GM21367 (cell line): ENCODE results near the gene ALB.
"Not testable (repeated sequence)": the region's sequence is repeated elsewhere in the genome, so short reads cannot be mapped to it uniquely, and the experiment has no call there.

ENCODE experiments used
- ATAC-seq: cut with Tn5 transposase; IDR thresholded peaks from one replicate; pipeline ENCODE4 v1.9.1; 2021; ENCODE audit not compliant: unreplicated experiment

The ALB gene

DNA sequence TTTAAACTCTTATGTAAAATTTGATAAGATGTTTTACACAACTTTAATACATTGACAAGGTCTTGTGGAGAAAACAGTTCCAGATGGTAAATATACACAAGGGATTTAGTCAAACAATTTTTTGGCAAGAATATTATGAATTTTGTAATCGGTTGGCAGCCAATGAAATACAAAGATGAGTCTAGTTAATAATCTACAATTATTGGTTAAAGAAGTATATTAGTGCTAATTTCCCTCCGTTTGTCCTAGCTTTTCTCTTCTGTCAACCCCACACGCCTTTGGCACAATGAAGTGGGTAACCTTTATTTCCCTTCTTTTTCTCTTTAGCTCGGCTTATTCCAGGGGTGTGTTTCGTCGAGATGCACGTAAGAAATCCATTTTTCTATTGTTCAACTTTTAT lies at the start of gene ALB:
ALB (plus strand) TSS at position 246 of the 400 bp plus-strand sequence; CDS start at position 287, 41 bp downstream.
- ATAC-seq = no peak

- ATAC-seq = not testable (repeated sequence)
These were observed 46.9 kb upstream of the ALB start for GRCh38 chr4:73357174-73357573.

- ATAC-seq = not testable (repeated sequence)
These were observed 34.4 kb upstream of the ALB start for GRCh38 chr4:73369506-73370199.

DNA sequence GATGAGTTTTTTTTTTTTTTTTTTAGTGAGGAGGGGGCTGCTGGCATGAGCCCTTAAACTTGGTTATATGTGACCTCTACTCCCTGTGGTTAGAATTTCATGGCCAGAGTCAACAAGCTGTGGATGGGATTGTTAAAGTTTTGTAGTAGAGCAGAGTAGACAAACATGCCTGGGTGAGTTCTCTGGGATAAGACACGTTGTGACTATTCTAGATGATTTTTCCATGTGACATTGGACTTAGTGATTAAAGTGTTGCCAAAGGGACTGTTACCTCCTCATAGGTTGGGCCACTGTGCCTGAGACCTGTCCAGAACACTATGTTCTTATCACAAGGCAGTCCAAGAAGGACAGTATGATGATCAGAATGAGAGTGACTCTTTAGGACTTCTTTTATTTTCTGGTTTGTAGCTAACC lies 28.8 kb upstream of the ALB start:
- no peak for ATAC-seq

DNA sequence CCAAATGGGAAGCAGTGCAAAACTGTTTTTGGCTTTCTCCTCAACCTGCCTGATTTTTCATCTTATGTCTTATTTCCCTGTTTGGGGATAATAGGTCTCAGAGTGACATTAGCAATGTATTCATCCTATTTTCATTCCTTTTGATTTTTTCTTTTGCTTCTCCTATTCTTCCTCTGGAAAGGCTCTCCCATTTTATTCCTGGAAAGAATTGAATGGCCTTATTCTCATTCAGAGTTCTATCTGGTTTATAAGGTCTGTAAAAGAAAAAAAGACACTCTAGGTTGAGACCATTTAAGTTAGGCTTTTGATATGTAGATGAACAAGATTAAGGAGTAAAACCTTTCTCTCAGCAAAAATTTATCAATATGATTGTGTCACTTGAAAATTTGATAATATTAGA lies 27.8 kb upstream of the ALB start:
- ATAC-seq = no peak

GRCh38 chr4:73376976-73377375 lies 27.1 kb upstream of the ALB start:
- no peak for ATAC-seq

DNA sequence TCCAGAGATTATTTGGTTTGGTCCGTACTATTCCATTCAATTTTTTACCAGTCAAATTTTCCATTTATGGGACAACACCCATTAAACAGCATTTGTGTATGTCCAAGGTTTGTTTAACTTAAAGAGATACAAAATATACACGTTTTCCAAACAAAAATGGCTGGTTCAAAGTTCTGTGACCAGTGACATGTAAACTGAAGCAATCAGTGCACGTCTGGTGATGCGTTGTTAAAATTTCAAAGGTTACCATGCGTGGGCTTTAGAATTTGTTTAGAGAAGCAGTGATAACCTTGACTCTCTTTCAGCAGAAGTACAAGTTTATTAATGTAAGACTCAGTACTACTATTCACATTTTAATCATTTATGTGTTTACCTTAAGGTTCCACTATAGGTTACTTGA lies 25.2 kb upstream of the ALB start:
- no peak for ATAC-seq

DNA sequence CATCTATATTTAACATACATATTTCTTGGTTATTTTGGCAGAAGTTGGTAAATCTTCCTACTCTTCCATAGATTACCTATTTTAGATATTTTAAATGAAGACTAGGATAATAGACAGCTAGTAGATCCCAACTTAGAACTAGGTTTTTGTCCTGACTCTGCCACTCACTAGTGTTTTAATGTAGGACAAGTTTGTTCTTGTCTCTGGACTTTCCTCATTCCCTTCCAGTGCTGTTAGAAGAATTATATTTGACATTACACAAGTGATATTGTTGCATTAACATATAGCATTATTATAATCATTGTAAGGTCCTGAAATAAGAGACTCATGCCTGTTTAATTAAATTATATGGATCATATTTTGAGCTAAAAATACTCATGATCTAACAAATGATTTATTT lies 24.1 kb upstream of the ALB start:
- ATAC-seq = no peak

GRCh38 chr4:73381214-73381613 lies 22.9 kb upstream of the ALB start:
- ATAC-seq = no peak

GRCh38 chr4:73383452-73383851 lies 20.6 kb upstream of the ALB start:
- no peak for ATAC-seq

DNA sequence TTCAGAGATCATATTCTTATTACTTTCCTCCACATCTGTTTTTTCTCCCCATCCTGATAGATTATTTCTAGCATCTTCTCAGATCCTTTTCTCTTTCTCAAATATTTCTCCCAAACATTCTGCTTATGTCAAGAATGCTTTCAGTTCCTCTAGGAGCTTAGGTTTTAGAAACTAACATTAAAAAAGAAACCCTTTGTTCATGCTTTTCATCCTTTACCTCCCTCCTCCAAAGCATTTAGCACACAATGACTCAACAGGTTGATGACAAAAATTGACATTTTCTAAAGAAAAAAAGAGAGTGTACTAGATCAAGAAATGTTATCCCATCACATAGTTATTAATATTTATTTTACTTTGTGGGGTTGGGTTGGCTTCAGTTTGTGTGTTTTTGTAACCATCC lies 16.5 kb upstream of the ALB start:
- no peak for ATAC-seq

GRCh38 chr4:73388887-73389286 lies 15.2 kb upstream of the ALB start:
- ATAC-seq = no peak

GRCh38 chr4:73389663-73390062 lies 14.4 kb upstream of the ALB start:
- ATAC-seq = not testable (repeated sequence)

GRCh38 chr4:73391774-73392173 lies 12.3 kb upstream of the ALB start:
- ATAC-seq = no peak

- ATAC-seq = no peak
These were observed 11.2 kb upstream of the ALB start for GRCh38 chr4:73392936-73393335.

- ATAC-seq = no peak
These were observed 7.8 kb upstream of the ALB start for GRCh38 chr4:73396304-73396703.

- no peak for ATAC-seq
These were observed 6.8 kb upstream of the ALB start for GRCh38 chr4:73396993-73397972.

DNA sequence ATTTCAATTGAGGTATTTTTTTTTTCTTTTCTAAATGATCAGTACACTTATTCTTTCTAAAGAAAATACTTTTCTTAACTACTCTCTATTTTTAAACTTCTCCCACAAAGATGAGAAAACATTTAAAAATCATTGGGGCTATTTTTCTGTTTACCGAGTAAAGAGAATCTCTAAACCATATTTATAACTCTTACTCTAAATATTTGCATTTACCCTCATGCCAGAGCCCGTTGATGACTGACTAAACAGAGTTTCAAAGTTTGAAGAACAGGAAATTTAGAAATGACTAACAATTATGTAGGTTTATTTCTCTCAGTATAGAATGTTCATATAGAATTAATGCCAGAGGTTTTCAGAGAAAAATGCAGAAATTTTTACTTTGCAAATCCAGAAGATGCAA lies 2.7 kb upstream of the ALB start:
- no peak for ATAC-seq

- no peak for ATAC-seq
These were observed 370 bp downstream of the ALB start for GRCh38 chr4:73404457-73404856.

DNA sequence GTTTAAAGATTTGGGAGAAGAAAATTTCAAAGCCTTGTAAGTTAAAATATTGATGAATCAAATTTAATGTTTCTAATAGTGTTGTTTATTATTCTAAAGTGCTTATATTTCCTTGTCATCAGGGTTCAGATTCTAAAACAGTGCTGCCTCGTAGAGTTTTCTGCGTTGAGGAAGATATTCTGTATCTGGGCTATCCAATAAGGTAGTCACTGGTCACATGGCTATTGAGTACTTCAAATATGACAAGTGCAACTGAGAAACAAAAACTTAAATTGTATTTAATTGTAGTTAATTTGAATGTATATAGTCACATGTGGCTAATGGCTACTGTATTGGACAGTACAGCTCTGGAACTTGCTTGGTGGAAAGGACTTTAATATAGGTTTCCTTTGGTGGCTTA lies 1.1 kb downstream of the ALB start:
- no peak for ATAC-seq

DNA sequence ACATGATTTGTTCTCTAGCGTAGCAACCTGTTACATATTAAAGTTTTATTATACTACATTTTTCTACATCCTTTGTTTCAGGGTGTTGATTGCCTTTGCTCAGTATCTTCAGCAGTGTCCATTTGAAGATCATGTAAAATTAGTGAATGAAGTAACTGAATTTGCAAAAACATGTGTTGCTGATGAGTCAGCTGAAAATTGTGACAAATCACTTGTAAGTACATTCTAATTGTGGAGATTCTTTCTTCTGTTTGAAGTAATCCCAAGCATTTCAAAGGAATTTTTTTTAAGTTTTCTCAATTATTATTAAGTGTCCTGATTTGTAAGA lies 2.4 kb downstream of the ALB start:
- ATAC-seq = no peak

DNA sequence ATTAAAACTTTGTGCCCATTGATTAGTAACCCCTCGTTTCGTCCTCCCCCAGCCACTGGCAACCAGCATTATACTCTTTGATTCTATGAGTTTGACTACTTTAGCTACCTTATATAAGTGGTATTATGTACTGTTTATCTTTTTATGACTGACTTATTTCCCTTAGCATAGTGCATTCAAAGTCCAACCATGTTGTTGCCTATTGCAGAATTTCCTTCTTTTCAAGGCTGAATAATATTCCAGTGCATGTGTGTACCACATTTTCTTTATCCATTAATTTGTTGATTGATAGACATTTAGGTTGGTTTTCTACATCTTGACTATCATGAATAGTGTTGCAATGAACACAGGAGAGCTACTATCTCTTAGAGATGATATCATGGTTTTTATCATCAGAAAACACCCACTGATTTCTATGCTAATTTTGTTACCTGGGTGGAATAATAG lies 3.2 kb downstream of the ALB start:
- no peak for ATAC-seq
